GM12801 (cell line): ENCODE results near the gene CMPK1.

ENCODE experiments used
- TF ChIP-seq, protein P1 (sequence below): IDR thresholded peaks from one replicate; pipeline ENCODE4 v1.5.1; 2011; ENCODE audit warnings: control low read depth; ENCODE audit not compliant: insufficient read length; ENCODE audit errors: extremely low read depth

CMPK1 gene

DNA sequence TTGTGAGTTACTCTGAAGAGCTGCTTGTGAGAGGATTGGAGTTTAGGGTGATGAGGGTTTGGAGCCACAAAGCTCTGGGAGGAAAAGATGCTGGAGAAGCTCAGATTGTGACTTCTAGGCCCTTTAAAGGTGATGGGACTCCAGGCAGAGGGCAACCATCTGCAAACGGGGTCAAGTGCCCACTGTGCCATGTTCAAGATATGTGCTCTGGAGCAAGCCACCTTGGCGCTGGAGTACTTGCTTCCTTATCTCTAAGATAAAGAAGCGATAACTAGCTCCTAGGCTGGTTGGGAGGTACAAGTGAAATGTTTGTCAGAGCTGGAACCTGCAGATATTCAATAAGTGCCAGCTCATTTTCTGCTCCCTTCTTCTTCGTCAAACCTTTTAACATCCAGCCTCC, 68.2 kb downstream of the CMPK1 start:
- TF ChIP-seq, protein P1, sequence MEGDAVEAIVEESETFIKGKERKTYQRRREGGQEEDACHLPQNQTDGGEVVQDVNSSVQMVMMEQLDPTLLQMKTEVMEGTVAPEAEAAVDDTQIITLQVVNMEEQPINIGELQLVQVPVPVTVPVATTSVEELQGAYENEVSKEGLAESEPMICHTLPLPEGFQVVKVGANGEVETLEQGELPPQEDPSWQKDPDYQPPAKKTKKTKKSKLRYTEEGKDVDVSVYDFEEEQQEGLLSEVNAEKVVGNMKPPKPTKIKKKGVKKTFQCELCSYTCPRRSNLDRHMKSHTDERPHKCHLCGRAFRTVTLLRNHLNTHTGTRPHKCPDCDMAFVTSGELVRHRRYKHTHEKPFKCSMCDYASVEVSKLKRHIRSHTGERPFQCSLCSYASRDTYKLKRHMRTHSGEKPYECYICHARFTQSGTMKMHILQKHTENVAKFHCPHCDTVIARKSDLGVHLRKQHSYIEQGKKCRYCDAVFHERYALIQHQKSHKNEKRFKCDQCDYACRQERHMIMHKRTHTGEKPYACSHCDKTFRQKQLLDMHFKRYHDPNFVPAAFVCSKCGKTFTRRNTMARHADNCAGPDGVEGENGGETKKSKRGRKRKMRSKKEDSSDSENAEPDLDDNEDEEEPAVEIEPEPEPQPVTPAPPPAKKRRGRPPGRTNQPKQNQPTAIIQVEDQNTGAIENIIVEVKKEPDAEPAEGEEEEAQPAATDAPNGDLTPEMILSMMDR = no peak

DNA sequence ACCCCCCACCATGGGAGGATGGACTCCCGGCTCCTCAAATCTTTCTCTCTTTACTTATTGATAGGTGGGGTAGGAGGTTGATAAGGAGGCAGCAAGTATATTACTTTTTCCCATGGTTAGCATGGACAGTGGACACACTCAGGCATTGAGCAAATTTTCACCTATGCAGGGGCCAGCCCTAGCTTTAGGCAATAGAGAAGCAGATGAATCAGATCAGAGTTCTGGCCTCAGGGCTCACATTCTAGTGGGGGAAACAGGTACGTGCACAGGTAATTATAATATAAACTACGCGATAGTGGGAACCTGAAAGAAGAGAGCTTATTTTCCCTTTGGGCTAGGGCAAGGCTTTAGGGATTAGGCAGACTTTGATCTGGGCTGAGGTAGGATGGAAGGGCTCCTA, 69.0 kb downstream of the CMPK1 start:
- TF ChIP-seq, protein P1 = no peak

DNA sequence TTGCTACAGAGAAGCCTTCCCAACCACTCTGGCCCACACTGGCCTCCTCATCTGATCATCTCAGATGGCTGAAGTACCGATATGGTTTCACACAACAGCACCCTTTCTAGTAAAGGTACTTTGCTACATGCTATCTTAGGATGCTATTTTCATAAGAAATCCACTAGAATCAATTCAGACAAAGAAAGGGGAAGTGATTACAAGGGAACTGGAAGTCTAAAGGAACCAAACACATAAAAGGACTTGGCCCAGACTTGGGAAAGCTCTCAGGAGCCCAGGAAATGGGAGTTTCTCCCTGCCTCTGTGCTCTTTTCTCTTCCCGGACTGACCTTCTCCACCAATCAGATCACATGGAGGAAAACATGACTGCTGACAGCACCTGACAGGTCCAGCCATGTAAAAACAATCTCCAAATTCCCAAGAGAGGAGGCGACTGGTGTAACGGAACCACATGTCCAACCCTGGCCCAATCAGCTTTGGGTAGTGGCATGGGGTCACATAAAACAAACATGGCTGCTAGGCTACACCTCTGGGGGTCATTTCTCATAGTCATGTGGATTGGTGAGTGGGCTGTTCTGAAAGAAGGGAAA, 69.8 kb downstream of the CMPK1 start:
- TF ChIP-seq, protein P1 = no peak

DNA sequence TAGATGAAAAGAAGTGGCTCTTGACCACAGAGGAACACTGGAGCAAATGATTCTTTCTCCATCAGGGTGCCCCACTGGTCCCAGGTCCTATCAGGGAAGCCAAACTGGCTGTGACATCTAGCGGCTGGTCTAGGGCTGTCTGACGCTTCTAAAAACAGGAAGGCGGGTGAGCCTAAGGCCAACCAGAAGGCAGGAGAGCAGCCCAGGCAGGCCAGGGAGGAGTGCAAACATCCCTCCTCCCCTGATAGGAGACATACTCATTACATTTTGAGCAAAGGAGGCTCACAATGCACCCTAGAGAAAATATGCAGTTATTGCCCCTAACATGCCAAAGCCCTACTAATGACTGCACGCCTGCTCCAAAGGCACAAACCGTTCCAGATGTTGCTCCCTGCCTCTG, 72.1 kb downstream of the CMPK1 start:
- TF ChIP-seq, protein P1 = no peak

DNA sequence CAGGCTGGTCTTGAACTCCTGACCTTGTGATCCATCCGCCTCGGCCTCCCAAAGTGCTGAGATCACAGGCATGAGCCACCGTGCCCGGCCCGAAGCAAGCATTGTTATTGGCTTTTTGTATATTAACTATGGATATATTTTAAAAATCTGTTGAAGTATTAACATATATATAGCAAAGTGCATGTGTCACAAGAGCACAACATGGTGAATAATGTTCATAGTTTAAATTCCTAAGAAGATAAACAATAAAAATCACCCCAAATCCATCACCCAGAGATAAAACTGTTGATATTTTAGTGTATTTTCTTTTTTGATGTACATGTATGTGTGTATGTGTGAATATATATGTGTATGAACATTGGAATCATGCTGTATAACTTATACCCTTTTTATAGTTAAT, 73.4 kb downstream of the CMPK1 start:
- TF ChIP-seq, protein P1 = no peak

DNA sequence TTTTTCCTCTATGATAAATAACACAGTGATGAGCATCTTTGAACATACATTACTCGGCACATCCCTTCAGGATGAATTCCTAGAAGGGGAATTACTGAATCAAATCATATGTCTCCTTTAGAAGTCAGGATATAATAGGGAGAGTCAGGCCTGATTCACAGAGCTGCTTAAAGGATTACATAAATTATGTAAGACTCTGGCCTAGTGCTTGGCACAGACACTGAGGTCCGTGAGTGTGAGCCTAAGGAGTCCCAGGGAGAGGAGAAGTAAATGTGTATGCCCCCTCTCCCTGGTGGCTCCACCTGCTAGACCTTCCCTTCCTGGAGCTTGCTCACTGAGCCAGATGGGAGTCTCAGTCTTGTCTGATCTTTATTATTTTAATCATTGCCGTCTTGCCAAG, 73.9 kb downstream of the CMPK1 start:
- TF ChIP-seq, protein P1 = no peak

DNA sequence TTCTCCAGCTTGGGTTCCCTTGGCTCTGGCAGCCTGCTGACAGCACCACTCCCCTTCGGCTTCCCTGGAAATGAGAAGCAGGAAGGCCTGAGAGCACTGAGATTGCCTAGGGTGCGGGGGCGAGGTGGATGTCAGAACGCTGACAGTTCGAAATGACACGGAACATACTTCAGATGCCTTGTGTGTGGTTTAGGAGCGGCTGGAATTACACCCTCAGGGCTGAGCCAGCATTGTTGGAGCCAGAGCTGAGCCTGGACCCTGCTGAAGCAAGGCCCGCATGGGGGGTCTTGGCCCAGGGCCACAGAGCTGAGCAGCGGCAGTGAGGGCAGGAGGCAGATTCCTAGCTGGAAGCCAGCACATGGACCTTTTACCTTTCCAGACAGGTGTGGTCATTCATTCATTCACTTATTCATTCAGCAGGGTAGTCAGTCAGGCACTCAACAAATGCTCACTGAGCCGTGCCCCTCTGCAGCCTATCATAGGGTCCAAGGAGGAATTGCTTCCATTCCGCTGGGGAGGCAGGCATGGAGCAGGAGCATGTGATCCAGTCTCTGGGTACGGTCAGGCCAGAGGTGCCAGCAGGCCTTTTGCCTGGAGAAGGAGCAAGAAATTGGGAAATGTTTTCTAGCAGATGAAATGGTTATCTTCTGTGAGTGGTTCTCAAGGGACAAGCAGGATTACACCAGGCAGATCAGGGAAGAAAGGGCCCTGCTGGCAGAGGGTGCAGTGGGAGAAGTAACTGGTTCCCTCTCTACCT, 75.9 kb downstream of the CMPK1 start:
- TF ChIP-seq, protein P1 = no peak
